Measurements from ENCODE around the gene NUAK1. TPM values are rescaled to one million over a fixed set of nuclear protein-coding genes. Genes with fewer than 3 reads are reported as not detected.

Gene NUAK1
- total and polyA plus RNA-seq, 2 experiments from 2014 or later: 5.4 to 16.9 TPM

DNA sequence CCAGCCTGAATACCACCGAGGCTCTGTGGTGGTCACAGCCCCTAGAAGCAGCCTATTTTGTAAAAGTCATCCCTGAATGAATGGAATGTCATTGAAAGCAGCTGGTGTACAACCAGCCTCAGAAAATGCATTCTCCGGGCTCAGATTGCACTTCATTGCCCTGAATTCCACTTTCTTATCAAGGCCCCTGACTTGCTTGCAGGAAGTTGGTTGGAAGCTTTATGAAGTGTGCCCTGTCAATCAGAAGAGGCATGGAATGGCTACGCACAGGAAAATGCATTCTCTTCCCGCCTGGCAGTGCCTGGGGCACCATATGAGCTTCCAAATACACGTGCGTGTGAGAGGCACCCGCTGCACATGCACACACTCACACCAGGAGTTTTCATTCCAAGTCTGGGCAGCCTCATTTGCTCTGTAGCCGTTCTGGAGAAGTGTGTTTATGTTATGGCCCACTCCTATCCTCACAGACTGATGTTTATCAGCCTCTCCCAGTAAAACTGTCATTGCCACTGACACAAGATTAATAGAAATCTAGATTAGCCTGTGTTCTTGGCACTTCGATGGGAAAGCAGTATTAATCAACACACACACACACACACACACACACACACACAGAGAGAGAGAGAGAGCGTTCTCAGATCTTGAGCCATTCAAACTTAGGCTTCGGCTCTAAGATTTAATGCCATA is 63.9 kb downstream of the NUAK1 start (continued):
- TF ChIP-seq REST (IDR thresholded peaks at IDR 0.05; ENCODE audit: unreplicated experiment) (no peak), EZH2phosphoT487 (IDR thresholded peaks at IDR 0.05; ENCODE audit: unreplicated experiment) (no peak)
- TF ChIP-seq, protein P1, sequence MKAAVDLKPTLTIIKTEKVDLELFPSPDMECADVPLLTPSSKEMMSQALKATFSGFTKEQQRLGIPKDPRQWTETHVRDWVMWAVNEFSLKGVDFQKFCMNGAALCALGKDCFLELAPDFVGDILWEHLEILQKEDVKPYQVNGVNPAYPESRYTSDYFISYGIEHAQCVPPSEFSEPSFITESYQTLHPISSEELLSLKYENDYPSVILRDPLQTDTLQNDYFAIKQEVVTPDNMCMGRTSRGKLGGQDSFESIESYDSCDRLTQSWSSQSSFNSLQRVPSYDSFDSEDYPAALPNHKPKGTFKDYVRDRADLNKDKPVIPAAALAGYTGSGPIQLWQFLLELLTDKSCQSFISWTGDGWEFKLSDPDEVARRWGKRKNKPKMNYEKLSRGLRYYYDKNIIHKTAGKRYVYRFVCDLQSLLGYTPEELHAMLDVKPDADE (IDR thresholded peaks at IDR 0.05): no peak

- Mint-ChIP-seq H3K27ac (peak overlapping the region; percentile 81), H3K4me1 (peaks cover 13% of the 10 kb centered on the region; the same call in 2 of the 3 replicates)
- no peak for ATAC-seq
- TF ChIP-seq NANOG (IDR thresholded peaks at IDR 0.05; ENCODE audit: borderline replicate concordance) (no peak), CREB1 (CRISPR knock-in tag; IDR thresholded peaks at IDR 0.05; ENCODE audit: low read depth) (no peak), REST (IDR thresholded peaks at IDR 0.05; ENCODE audit: unreplicated experiment) (no peak), POLR2AphosphoS5 (IDR thresholded peaks at IDR 0.05; ENCODE audit: low read depth) (no peak), ZNF331 (CRISPR knock-in tag; IDR thresholded peaks at IDR 0.05; ENCODE audit: low read depth) (no peak), STAT1 (IDR thresholded peaks at IDR 0.05; ENCODE audit: unreplicated experiment) (no peak), EZH2 (IDR thresholded peaks at IDR 0.05; ENCODE audit: low read depth, unreplicated experiment) (no peak)
- TF ChIP-seq, protein P2, sequence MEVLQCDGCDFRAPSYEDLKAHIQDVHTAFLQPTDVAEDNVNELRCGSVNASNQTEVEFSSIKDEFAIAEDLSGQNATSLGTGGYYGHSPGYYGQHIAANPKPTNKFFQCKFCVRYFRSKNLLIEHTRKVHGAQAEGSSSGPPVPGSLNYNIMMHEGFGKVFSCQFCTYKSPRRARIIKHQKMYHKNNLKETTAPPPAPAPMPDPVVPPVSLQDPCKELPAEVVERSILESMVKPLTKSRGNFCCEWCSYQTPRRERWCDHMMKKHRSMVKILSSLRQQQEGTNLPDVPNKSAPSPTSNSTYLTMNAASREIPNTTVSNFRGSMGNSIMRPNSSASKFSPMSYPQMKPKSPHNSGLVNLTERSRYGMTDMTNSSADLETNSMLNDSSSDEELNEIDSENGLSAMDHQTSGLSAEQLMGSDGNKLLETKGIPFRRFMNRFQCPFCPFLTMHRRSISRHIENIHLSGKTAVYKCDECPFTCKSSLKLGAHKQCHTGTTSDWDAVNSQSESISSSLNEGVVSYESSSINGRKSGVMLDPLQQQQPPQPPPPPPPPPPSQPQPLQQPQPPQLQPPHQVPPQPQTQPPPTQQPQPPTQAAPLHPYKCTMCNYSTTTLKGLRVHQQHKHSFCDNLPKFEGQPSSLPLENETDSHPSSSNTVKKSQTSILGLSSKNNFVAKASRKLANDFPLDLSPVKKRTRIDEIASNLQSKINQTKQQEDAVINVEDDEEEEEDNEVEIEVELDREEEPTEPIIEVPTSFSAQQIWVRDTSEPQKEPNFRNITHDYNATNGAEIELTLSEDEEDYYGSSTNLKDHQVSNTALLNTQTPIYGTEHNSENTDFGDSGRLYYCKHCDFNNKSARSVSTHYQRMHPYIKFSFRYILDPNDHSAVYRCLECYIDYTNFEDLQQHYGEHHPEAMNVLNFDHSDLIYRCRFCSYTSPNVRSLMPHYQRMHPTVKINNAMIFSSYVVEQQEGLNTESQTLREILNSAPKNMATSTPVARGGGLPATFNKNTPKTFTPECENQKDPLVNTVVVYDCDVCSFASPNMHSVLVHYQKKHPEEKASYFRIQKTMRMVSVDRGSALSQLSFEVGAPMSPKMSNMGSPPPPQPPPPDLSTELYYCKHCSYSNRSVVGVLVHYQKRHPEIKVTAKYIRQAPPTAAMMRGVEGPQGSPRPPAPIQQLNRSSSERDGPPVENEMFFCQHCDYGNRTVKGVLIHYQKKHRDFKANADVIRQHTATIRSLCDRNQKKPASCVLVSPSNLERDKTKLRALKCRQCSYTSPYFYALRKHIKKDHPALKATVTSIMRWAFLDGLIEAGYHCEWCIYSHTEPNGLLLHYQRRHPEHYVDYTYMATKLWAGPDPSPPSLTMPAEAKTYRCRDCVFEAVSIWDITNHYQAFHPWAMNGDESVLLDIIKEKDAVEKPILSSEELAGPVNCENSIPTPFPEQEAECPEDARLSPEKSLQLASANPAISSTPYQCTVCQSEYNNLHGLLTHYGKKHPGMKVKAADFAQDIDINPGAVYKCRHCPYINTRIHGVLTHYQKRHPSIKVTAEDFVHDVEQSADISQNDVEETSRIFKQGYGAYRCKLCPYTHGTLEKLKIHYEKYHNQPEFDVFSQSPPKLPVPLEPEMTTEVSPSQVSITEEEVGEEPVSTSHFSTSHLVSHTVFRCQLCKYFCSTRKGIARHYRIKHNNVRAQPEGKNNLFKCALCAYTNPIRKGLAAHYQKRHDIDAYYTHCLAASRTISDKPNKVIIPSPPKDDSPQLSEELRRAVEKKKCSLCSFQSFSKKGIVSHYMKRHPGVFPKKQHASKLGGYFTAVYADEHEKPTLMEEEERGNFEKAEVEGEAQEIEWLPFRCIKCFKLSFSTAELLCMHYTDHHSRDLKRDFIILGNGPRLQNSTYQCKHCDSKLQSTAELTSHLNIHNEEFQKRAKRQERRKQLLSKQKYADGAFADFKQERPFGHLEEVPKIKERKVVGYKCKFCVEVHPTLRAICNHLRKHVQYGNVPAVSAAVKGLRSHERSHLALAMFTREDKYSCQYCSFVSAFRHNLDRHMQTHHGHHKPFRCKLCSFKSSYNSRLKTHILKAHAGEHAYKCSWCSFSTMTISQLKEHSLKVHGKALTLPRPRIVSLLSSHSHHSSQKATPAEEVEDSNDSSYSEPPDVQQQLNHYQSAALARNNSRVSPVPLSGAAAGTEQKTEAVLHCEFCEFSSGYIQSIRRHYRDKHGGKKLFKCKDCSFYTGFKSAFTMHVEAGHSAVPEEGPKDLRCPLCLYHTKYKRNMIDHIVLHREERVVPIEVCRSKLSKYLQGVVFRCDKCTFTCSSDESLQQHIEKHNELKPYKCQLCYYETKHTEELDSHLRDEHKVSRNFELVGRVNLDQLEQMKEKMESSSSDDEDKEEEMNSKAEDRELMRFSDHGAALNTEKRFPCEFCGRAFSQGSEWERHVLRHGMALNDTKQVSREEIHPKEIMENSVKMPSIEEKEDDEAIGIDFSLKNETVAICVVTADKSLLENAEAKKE (CRISPR knock-in tag; IDR thresholded peaks at IDR 0.05): no peak
These were observed 64.4 kb downstream of the NUAK1 start for GRCh38 chr12:106074361-106074705.

More at GRCh38 chr12:106074361-106074705, 64.4 kb downstream of the NUAK1 start:
- H3K36me3 ChIP-seq (ENCODE audit: insufficient read depth): peaks cover 13% of the 10 kb centered on the region
- Mint-ChIP-seq H3K9me3 (no peaks in the 10 kb centered on the region), H3K4me3 (no peak overlapping the region), H3K27me3 (ENCODE audit: insufficient read depth, low read depth, poor library complexity) (no peaks in the 10 kb centered on the region), H3K36me3 (ENCODE audit: low read depth) (peaks cover 11% of the 10 kb centered on the region)
- no peaks in the 10 kb centered on the region for H3K4me1 ChIP-seq (ENCODE audit: insufficient read depth)
- H3K4me2 ChIP-seq: no peak overlapping the region
- H2AFZ ChIP-seq: no peak overlapping the region
- no peaks in the 10 kb centered on the region for H3K27me3 ChIP-seq (ENCODE audit: insufficient read depth)
- H3K27ac ChIP-seq (ENCODE audit: low read depth): no peak overlapping the region
- DNase-seq (ENCODE audit: low spot score): no peak
- H3K79me2 ChIP-seq (replicated peaks; ENCODE audit: insufficient read depth): no peaks in the 10 kb centered on the region
- H3K4me3 ChIP-seq: no peak overlapping the region
- no peaks in the 10 kb centered on the region for H3K9me2 ChIP-seq (ENCODE audit: insufficient read depth)
- H3F3A ChIP-seq (replicated peaks; ENCODE audit: low read depth): no peaks in the 10 kb centered on the region
- peaks cover 7% of the 10 kb centered on the region; the same call in 1 of the 2 replicates for H4K20me1 ChIP-seq (replicated peaks; ENCODE audit: insufficient read depth)

Data from GM23338 (cell line).